ENCODE data around the gene CTSO.
"Not testable (repeated sequence)": the region's sequence is repeated elsewhere in the genome, so short reads cannot be mapped to it uniquely, and the experiment has no call there.

Gene CTSO

DNA sequence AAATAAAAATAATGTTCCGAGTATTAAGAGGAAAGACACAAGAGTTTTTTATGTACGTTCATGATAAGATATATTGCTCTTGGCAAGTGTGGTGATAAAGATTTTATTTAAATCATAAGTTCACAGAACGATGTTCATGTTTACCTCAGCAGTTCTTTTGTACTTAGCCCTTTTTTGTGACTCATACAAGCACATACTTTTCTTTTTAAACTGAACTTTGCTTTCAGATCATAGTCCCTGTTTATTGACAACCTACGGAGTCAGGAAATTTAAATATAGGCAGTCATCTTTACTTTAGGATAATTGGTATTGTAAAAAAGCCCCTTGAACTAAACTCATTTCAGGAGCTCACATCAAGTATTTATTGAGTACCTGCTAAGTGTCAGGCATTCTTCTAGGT is 1.3 kb upstream of the CTSO start:
- no peak for DNase-seq (ENCODE audit: low read depth)

- no peak for DNase-seq (ENCODE audit: low read depth)
Measured at GRCh38 chr4:155954118-155954685, 536 bp upstream of the CTSO start.

- no peak for DNase-seq (ENCODE audit: low read depth)
Measured at GRCh38 chr4:155952501-155952901, 1.2 kb downstream of the CTSO start.

- no peak for DNase-seq (ENCODE audit: low read depth)
Measured at GRCh38 chr4:155950461-155950860, 3.2 kb downstream of the CTSO start.

DNA sequence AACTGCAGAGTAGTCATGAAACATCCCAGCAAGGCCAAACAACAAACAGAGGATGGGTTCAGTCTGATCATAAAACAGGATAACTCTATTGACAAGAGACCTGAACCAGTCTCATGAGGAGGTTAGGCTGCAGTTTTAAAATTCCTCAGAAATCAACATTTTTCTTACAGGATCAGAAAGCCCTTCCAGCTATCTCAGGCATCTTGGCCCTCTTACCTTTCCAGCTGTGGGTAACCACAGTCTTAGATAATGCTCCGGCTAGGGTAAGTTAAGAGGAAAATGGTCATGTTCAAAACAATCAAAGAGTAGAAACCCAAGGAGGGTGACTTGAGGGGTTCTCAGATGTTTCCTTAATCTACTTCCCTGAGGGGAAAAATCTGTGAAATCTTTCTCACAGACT is 5.1 kb downstream of the CTSO start:
- DNase-seq (ENCODE audit: low read depth): no peak

GRCh38 chr4:155946486-155946885 is 7.2 kb downstream of the CTSO start:
- DNase-seq (ENCODE audit: low read depth): no peak

DNA sequence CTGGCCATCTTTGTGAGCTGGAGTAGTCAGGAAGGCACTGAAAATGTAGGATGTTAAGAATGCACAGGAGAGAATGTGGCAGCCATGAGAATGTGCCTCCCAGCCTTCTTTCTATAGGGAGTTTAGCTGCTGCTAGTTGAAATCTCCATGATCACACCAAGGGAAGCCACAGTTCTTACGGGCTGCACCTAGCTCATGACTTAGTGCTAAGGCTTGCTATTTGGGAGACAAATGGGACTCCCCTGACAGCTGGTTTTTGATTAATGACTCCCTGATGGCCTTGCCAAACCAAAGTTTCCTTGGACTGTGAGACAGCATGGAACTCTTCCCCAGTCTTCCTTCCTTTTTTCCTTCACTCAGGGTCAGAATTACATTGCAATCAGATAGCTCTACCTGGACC is 9.2 kb downstream of the CTSO start:
- no peak for DNase-seq (ENCODE audit: low read depth)

GRCh38 chr4:155943605-155944291 is 9.9 kb downstream of the CTSO start:
- DNase-seq (ENCODE audit: low read depth): no peak

DNA sequence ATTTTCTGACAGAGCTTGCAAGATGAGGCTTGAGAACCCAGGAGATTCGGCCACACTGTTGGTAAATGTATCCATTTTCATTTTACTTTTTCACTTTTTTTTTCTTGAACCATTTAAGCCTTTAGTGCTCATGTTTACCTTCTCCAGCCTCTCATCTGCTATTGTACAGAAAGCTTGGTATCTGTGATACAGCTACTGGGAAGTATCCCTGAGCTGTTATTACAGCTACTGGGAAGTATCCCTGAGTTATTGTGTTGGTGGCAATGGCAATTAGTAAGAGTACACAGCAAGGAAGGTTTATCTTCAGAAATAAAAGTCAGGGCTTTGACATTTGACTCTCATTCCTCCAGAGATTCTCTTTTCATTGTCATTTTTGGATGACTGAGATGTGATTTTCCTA is 11.8 kb downstream of the CTSO start:
- no peak for DNase-seq (ENCODE audit: low read depth)

GRCh38 chr4:155941085-155941790 is 12.4 kb downstream of the CTSO start:
- DNase-seq (ENCODE audit: low read depth): no peak

GRCh38 chr4:155935389-155935986 is 18.2 kb downstream of the CTSO start:
- no peak for DNase-seq (ENCODE audit: low read depth)

DNA sequence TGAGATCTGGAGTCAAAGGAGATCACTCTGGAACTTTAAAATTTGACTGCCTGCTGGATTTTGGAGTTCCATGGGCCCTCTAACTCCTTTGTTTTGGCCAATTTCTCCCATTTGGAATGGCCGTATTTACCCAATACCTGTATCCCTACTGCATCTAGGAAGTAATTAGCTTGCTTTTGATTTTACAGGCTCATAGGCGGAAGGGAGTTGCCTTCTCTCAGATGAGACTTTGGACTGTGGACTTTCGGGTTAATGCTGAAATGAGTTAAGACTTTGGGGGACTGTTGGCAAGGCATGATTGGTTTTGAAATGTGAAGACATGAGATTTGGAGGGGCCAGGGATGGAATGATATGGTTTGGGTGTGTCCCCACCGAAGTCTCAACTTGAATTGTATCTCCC is 19.0 kb downstream of the CTSO start:
- DNase-seq (ENCODE audit: low read depth): not testable (repeated sequence)

- no peak for DNase-seq (ENCODE audit: low read depth)
Measured at GRCh38 chr4:155931634-155932033, 22.0 kb downstream of the CTSO start.

DNA sequence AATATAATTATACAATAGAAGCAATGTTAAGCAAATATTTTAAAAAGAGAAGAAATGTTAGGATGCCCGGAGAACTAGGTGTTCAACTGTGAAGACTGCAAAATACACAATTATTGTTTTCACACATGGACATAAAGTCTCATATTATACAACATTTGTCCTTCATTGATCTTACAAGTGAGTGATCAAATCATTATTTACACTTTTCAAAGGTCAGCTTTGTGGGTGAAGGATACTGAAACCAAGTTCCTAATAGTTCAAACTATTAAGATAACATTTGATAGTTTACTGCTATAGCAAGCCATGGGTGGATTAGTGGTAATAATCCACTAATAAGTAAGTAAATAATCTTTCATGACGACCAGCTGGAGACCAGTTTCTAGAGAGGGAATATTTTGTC is 23.3 kb downstream of the CTSO start:
- no peak for DNase-seq (ENCODE audit: low read depth)

DNA sequence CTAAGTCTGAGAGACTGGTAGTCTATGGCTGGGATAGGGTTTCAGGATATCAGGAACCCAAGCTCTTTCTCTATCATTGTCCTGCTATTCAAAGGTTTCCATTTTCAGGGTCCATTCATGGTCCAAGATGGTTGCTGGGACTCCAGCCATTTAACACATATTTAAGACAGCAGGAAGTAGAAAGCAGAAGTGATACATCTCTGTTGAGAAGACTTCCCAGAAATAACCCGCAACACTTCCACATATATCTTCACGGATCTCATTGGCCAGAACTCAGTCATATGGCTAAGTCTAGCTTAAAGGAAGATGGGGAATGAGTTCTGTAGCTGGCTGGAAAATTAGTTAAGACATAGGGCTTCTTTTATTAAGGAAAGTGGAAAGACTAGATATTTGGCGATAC is 23.8 kb downstream of the CTSO start:
- no peak for DNase-seq (ENCODE audit: low read depth)

DNA sequence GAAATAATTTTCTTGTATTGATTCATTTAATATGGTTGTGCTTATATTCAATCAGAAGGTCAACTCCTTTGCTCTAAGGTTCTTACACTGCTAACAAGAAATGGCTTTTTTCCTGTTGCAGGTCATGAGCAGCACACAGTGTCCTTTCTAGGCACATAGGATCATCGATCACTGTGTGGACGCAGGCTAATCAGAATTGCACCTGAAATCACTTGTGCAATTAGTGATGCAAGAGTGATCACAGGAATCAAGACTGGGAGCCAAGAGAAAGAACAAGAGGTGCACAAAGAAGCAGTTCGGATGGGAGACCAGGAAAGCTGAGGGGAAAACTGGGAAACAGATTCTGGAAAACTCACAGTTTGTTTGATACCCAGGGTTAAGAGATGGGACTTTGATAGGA is 29.0 kb downstream of the CTSO start:
- DNase-seq (ENCODE audit: low read depth): no peak

DNA sequence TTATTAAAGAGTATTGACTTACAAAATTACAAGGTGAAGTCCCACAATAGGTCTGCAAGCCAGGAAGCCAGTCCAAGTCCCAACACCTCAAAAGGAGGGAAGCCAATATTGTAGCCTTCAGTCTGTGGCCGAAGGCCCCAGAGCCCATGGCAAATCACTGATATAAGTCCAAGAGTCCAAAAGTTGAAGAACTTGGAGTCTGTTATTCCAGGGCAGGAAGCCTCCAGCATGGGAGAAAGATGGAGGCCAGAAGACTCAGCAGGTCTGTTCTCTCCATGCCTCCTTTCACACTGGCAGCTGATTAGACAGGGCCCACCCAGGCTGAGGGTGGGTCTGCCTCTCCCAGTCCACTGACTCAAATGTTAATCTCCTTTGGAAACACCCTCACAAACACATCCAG is 32.1 kb downstream of the CTSO start:
- DNase-seq (ENCODE audit: low read depth): no peak

- no peak for DNase-seq (ENCODE audit: low read depth)
Measured at GRCh38 chr4:155914782-155915181, 38.9 kb downstream of the CTSO start.

DNA sequence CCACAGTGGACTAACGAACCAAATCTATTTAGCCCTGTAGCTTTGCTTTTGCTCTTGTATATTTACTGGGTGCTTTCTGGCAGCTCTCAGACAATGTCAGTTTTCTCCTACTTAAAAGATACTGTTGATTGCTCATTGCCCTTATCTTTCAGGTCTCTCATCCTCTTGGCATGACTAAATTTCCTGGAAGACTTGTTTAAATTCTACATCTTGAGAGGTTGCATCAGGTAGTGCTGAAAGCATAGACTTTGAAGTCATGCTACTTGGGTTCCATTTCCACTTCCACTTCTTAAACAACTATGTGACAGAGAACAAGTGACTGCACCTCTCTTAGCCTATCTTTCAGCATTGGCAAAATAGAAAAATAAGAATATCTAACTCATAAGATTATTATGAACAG is 41.8 kb downstream of the CTSO start:
- DNase-seq (ENCODE audit: low read depth): no peak

DNA sequence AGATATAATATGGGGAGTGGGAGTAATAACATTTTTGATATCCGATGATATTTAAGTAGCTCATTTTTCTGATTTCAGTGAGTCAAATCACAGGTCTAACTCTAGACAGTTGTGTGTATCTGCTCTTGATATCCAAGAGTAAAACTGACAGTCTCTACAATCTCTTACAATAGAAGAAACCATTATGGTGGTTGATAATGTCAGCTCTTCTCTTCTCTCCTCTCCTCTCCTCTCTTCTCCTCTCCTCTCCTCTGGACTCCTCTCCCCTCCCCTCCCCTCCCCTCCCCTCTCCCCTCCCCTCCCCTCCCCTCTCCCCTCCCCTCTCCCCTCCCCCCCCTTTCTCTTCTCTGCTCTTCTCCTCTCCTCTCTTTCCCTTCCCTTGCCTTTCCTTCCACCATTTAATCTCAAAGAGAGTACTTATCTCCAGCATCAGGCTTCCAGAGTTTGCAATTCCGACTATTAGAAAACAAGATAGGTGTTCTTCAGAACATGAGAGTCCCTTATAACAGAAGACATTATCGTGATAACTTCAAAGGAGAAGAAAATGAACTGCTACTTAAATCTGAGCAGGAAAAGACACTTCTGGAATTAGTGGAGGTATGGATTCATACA is 43.9 kb downstream of the CTSO start:
- DNase-seq (ENCODE audit: low read depth): no peak

GRCh38 chr4:155908187-155909139 is 45.2 kb downstream of the CTSO start:
- no peak for DNase-seq (ENCODE audit: low read depth)

DNA sequence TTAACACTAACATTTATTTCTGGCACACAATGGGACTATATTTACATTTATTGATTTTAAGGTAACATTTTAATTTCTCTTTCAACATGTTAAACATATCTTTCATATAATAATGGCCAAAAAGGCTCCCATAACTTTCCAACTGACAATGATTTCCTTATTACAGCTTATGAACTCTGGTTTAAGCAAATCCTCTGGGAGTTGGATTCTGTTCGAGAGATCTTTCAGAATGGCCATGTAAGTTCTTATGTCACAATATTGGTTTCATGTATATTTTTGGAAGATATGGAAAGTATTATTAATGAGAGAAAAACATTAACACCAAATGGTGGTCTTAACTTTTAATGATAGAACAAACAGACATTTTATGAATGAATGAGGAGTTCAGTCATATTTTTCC is 46.1 kb downstream of the CTSO start:
- DNase-seq (ENCODE audit: low read depth): no peak
